Caco-2 (cell line): ENCODE results near the gene LPXN. TPM values are rescaled to one million over a fixed set of nuclear protein-coding genes. Genes with fewer than 3 reads are reported as not detected.

Source experiments
- BruUV-seq: library from RNA; stranded (reverse); fragments of 400-500 nt; replicated peaks from 2 replicates; lab custom pipeline; 2021; lab: Mats Ljungman, UMichigan
- CTCF ChIA-PET: fragments of 300-600 bp; sonication (Branson Sonifier 250); formaldehyde crosslinking; loops from one replicate; lab custom pipeline; 2022; ENCODE audit warnings: antibody characterized with exemption; lab: Charles Lee
- POLR2A ChIA-PET: fragments of 300-600 bp; sonication (Branson Sonifier 250); formaldehyde crosslinking; loops from one replicate; lab custom pipeline; 2022; ENCODE audit warnings: antibody characterized with exemption; lab: Charles Lee
- DNase-seq, 2 experiments: peaks; one replicate each; pipeline versions ENCODE4 v3.0.0 to v3.0.0-alpha.2; 2020 to 2022
- H3K27me3 ChIP-seq: replicated peaks from 2 replicates; pipeline ENCODE4 v1.6.0; 2011; ENCODE audit warnings: low read length; ENCODE audit not compliant: control insufficient read depth, insufficient read depth
- H3K36me3 ChIP-seq: 2 replicates; pipeline ENCODE4 v1.5.1; 2011; ENCODE audit warnings: low read length; ENCODE audit not compliant: control insufficient read depth, insufficient read depth
- H3K4me1 ChIP-seq: fragments of 250-450 bp; sonication (Bioruptor Pico); 2 replicates; pipeline ENCODE4 v1.5.1; 2020; ENCODE audit warnings: mild to moderate bottlenecking
- H3K4me3 ChIP-seq: 2 replicates; pipeline ENCODE4 v1.5.1; 2011; ENCODE audit warnings: low read depth, mild to moderate bottlenecking, control low read depth, low read length
- H3K9me3 ChIP-seq: fragments of 250-450 bp; sonication (Bioruptor Pico); 2 replicates; pipeline ENCODE4 v1.5.1; 2020; ENCODE audit warnings: mild to moderate bottlenecking, moderate library complexity
- H3K27ac Mint-ChIP-seq: one replicate; pipeline ENCODE4 v1.8.0; 2022; ENCODE audit warnings: mixed read lengths; ENCODE audit not compliant: unreplicated experiment
- H3K27me3 Mint-ChIP-seq: one replicate; pipeline ENCODE4 v1.8.0; 2022; ENCODE audit warnings: mixed read lengths; ENCODE audit not compliant: insufficient read depth, unreplicated experiment
- H3K36me3 Mint-ChIP-seq: one replicate; pipeline ENCODE4 v1.8.0; 2022; ENCODE audit warnings: mild to moderate bottlenecking, mixed read lengths; ENCODE audit not compliant: insufficient read depth, unreplicated experiment
- H3K4me1 Mint-ChIP-seq: one replicate; pipeline ENCODE4 v1.8.0; 2022; ENCODE audit warnings: low read depth, mixed read lengths; ENCODE audit not compliant: unreplicated experiment
- H3K4me3 Mint-ChIP-seq: one replicate; pipeline ENCODE4 v1.8.0; 2022; ENCODE audit warnings: mild to moderate bottlenecking, moderate library complexity, mixed read lengths; ENCODE audit not compliant: unreplicated experiment
- H3K9me3 Mint-ChIP-seq: one replicate; pipeline ENCODE4 v1.8.0; 2022; ENCODE audit warnings: mixed read lengths; ENCODE audit not compliant: unreplicated experiment
- CTCF ChIP-seq, 2 experiments: fragments of 200-600 bp in 1 of 2; IDR thresholded peaks; 1 replicate in 1 of 2; 2 replicates in 1 of 2; pipeline versions ENCODE4 v1.5.1 to v1.8.0; 2011 to 2022; ENCODE audit warnings: antibody characterized with exemption in 1 of 2, control low read depth in 1 of 2, inconsistent platforms in 1 of 2, low read depth in 1 of 2, low read length in 1 of 2, mild to moderate bottlenecking in 1 of 2, moderate library complexity in 1 of 2; ENCODE audit not compliant: insufficient read depth in 1 of 2, severe bottlenecking in 1 of 2, unreplicated experiment in 1 of 2
- intact Hi-C: fragments of 100-400 bp; cut with micrococcal nuclease; formaldehyde crosslinking; loops from one replicate; pipeline ENCODE4 v1.10.0; 2022; ENCODE audit not compliant: unreplicated experiment
- total RNA-seq: library from RNA; stranded (reverse); gene quantifications from 2 replicates; pipeline ENCODE4 v1.2.3, GENCODE V29; 2022

The LPXN gene
- total RNA-seq, 1 experiment from 2014 or later, result 2.1 TPM

DNA sequence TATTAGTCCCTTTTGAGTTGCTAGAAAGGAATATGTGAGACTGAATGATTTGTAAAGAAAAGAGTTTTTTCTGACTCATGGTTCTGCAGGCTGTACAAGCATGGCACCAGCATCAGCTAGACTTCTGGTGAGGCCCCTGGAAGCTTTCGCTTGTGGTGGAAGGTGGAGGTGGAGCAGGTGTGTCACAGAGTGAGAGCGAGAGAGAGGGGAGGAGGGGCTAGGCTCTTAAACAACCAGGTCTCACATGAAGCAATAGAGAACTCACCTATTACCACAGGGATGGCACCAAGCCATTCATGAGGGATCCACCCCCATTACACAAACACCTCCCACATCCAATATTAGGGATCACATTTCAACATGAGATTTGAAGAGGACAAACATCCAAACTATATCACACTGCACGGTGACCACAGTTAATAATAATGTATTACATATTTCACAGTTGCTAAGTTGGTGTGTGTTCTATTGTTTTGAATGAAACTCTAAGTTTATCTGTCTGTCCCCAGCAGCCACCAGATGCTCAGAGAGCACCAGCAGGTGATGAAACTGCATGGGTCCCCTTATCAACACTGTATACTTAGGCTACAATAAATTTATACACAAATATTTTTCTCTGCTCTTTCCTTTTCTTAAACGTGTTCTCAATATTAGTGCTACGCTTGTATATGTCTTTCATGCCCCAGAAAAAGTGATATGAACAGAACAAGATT is 17.3 kb upstream of the LPXN start:
- Histone ChIP-seq H3K4me3 (no peak overlapping the region), H3K9me3 (no peaks in the 10 kb centered on the region), H3K36me3 (no peaks in the 10 kb centered on the region), H3K27me3 (no peaks in the 10 kb centered on the region), H3K4me1 (peaks cover 3% of the 10 kb centered on the region; the same call in 1 of the 2 replicates)
- TF ChIP-seq CTCF (IDR thresholded peaks at IDR 0.05; ENCODE audit: insufficient read depth in 1 of 2, low read depth in 1 of 2, low read length in 1 of 2, severe bottlenecking in 1 of 2, unreplicated experiment in 1 of 2), result no peak
- intact Hi-C loops, result no loop called here
- CTCF ChIA-PET, result no interaction called here
- BruUV-seq, result no TSS peak
- H3K4me1 Mint-ChIP-seq, result peaks cover 18% of the 10 kb centered on the region
- no peaks in the 10 kb centered on the region for H3K27me3 Mint-ChIP-seq
- no peak overlapping the region for H3K4me3 Mint-ChIP-seq
- POLR2A ChIA-PET, result no interaction called here
- DNase-seq, result no peak
- H3K36me3 Mint-ChIP-seq, result peaks cover 38% of the 10 kb centered on the region
- H3K27ac Mint-ChIP-seq, result peak overlapping the region; percentile 7
- H3K9me3 Mint-ChIP-seq, result no peaks in the 10 kb centered on the region

DNA sequence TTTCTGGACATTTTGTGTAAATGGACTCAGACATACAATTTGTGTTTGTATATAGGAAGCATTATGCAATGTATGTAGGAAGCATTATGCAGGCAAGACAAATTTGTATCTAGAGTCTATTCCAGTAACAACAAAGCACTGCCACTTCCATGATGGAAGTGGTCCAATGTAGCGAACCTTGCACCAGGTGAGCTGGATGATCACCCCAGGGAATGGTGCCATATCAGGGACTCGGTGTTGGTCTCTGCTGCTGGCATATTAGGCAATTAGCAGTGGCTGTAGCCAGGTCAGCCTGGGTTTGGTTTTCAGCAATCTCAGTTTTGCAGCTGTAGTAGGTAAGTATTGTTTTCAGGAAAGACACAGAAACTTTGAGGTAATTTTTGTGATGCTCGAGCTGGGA is 16.0 kb upstream of the LPXN start:
- ChIA-PET POLR2A (no interaction called here), CTCF (no interaction called here)
- Mint-ChIP-seq H3K4me1 (peaks cover 18% of the 10 kb centered on the region), H3K9me3 (no peaks in the 10 kb centered on the region), H3K4me3 (no peak overlapping the region), H3K27me3 (no peaks in the 10 kb centered on the region), H3K27ac (no peak overlapping the region), H3K36me3 (peaks cover 34% of the 10 kb centered on the region)
- no TSS peak for BruUV-seq
- no peaks in the 10 kb centered on the region for H3K4me1 ChIP-seq
- H3K27me3 ChIP-seq, result no peaks in the 10 kb centered on the region
- no peak for DNase-seq
- no peaks in the 10 kb centered on the region for H3K9me3 ChIP-seq
- H3K36me3 ChIP-seq, result no peaks in the 10 kb centered on the region
- no peak overlapping the region for H3K4me3 ChIP-seq
- no peak for TF ChIP-seq CTCF (IDR thresholded peaks at IDR 0.05; ENCODE audit: insufficient read depth in 1 of 2, low read depth in 1 of 2, low read length in 1 of 2, severe bottlenecking in 1 of 2, unreplicated experiment in 1 of 2)
- intact Hi-C loops, result no loop called here

DNA sequence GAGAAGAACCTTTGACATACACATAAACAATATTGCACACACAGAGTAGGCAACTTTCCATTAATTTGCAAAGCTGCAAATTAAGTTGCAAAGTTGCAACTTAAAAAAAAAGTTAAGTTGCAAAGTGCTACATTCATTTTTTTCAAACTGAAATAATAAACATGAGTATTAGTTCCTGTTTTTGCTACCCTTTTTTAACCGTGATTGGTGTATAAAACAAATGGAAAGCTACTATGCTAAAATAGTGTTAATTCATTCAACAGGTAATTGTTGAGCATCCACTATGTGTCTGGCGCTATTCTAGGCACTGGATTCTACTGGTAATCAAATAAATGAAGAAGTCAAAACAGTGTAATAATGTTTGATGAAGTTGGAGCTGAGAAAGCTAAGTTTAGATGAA is 11.3 kb upstream of the LPXN start:
- no peaks in the 10 kb centered on the region for H3K27me3 ChIP-seq
- BruUV-seq, result no TSS peak
- no peaks in the 10 kb centered on the region for H3K27me3 Mint-ChIP-seq
- H3K36me3 ChIP-seq, result no peaks in the 10 kb centered on the region
- H3K4me1 Mint-ChIP-seq, result no peaks in the 10 kb centered on the region
- H3K36me3 Mint-ChIP-seq, result peaks cover 27% of the 10 kb centered on the region
- H3K9me3 ChIP-seq, result no peaks in the 10 kb centered on the region
- ChIA-PET POLR2A (no interaction called here), CTCF (no interaction called here)
- TF ChIP-seq CTCF (IDR thresholded peaks at IDR 0.05; ENCODE audit: insufficient read depth in 1 of 2, low read depth in 1 of 2, low read length in 1 of 2, severe bottlenecking in 1 of 2, unreplicated experiment in 1 of 2), result no peak
- peaks cover 3% of the 10 kb centered on the region; the same call in 1 of the 2 replicates for H3K4me1 ChIP-seq
- intact Hi-C loops, result no loop called here
- H3K27ac Mint-ChIP-seq, result no peak overlapping the region
- no peak overlapping the region for H3K4me3 ChIP-seq
- H3K4me3 Mint-ChIP-seq, result no peak overlapping the region
- no peak for DNase-seq
- no peaks in the 10 kb centered on the region for H3K9me3 Mint-ChIP-seq
